NCI-H226 (cell line): ENCODE measurements around the gene DDX50.
"Not testable (repeated sequence)": the region's sequence is repeated elsewhere in the genome, so short reads cannot be mapped to it uniquely, and the experiment has no call there.

Experiments used
- DNase-seq: peaks from one replicate; pipeline ENCODE4 v3.0.0-alpha.2; 2015

Gene DDX50

DNA sequence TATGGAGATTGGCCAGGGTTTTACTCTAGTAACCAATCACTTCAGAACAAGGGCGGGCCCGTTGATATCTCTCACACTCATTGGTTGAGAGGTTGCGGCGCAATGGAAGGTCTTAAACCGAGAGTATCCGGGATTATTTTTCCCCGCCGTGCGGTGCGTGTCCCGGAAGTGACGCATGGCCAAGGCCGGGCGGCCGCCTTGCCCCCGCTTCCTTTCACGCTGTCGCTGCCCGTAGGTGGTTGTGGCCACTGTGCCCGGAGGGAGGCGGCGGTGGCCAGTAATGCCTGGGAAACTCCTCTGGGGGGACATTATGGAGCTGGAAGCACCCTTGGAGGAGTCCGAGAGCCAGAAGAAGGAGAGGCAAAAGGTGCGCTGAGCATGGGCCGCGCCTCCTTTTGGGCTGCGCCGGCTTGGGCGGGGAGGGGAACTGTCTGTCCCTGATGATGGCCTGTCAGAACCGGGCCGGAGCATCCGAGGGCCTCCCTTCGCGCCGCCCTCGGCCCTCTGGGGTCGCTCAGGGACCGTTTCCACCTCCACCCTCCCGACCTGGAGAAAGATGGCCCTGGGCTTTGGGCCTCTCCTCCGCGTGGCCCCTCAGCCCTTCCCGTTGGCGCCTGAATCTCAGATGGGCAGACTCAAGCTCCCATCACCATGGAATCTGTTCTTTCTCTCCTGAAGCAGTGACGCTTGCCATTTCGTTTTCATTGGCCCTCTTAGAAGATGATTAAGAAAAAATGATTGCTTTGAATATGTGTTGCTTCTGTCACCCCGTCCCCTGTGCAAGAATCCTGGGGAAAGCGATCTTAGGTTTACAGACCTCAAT is at the start of gene DDX50:
TSS of gene DDX50 (plus strand) at position 211 of the 823 bp plus-strand sequence. CDS start at position 281, 70 bp downstream.
- DNase-seq = peak; percentile 98

DNA sequence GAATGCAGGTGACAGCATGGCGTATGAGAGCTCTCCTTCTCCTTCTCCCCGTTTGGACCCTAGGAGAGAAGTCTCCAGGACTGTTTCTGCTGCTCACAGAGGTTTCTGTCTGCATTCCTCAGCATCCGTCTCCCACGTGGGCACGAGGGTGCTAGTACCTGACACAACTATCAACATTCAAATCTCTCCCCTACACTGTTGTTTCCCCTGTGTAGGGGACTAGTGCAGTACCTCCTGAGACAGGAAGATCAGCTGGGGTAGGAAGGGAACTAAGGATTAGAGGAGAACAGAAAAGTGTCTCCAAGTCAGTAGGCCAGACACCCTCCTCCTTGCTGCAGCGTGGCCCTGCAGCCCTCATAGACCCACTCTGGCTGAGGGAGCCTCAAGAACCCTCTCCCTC is 44.8 kb upstream of the DDX50 start:
- no peak for DNase-seq

DNA sequence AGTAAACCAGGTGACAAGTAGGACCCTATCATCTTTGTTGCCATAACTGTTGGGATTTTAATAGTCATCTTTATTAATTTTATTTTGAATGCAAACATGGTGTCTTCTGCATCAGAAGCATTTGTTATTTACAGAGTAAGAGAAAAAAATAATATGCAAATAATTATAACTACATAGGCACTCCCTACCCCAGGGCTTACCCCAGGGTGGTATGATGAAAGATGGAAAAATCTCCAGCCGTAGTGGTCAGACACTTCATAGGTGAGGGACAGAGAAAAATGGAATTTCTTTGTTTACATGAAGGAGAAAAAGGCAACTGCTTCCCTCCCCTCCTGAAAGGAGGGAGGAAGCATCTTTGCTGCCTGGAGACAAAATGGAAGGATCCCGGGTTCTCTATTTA is 44.1 kb upstream of the DDX50 start:
- DNase-seq = no peak

GRCh38 chr10:68861253-68861652 is 39.9 kb upstream of the DDX50 start:
- DNase-seq = no peak

DNA sequence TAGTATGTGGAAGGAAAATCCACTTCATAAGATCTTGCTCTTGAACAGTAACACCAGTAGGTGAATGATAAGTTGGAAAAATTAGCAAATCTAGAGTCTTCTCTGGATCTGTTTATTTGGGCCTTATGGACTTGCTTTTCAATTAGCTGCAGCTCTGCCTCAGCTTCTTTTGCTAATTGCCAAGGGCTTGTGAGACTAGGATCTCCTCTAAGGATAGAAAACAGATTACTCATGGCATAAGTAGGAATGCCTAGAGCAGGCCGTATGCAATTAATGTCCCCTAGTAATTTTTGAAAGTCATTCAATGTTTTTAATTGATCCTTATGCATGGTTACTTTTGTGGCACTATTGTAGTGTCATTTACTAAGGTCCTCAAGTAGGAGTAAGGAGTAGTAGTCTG is 36.5 kb upstream of the DDX50 start:
- DNase-seq = no peak

DNA sequence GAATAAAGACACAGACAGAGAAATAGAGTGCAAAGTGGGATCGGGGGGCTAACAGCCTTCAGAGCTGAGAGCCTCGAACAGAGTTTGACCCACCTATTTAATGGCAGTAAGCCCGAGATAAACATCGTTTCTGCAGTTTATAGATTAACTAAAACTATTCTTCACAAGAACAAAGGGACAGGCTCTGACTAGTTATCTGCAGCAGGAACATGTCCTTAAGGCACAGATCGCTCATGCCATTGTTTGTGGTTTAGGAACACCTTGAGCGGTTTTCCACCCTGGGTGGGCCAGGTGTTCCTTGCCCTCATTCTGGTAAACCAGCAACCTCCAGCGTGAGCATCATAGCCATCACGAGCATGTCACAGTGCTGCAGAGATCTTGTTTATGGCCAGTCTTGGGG is 32.9 kb upstream of the DDX50 start:
- not testable (repeated sequence) for DNase-seq

GRCh38 chr10:68869623-68870022 is 31.5 kb upstream of the DDX50 start:
- no peak for DNase-seq

DNA sequence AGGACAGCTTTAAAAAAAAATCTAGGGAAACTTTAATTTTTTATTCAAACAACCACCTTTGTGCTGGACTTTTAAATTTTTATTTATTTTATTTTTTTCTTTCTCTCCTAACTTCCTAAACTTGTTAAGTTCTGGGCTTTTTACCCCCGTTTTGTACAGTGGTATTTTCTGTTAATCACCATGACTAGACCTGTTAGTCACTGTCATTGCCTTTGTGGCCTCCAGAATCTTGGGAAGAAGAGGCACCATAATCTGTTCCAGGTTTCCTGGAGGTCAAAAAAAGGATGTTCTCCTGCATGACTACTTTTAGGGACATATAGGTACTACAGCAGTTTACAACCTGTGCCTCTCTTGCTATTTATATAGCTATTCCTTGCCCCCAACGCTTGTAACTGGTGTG is 31.1 kb upstream of the DDX50 start:
- DNase-seq = no peak

- DNase-seq = no peak
Measured at GRCh38 chr10:68870545-68871104, 30.5 kb upstream of the DDX50 start.

- DNase-seq = peak; percentile 54
Measured at GRCh38 chr10:68871105-68871711, 29.9 kb upstream of the DDX50 start.

- DNase-seq = no peak
Measured at GRCh38 chr10:68871731-68872342, 29.3 kb upstream of the DDX50 start.

DNA sequence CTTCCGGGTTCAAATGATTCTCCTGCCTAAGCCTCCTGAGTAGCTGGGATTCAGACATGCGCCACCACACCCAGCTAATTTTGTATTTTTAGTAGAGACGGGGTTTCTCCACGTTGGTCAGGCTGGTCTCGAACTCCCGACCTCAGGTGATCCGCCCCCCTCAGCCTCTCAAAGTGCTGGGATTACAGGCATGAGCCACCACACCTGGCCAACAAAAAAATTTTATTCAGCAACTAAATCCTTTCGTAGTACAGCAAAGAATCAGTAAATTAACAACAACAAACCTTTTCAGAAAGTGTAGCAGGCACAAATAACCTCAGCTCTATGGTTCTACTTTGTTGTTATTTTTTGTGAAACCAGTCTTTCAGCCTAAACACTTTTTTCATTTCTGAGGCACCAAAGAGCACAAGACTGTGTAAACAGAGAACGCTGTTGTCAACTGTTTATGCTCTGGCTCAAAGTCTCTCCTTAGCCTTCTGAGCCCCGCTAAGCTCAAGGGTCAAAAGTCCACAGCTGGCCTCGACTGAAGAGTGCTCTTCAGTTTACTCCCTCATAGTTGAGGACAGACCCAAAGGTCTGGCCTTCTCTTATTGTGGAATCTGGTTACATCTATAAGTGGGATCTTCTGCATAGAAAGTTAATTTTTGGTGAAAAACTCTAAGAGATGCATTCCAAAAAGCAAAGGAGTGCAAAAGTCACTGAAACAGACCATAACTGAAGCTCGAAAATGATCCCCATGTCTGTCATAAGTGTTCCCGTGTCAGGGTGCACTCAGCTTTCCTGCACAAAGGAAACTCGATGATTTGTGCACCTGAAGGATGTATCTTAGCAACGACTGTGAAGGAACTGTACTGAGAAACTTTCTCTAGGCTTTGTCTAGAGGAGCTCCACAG is 24.6 kb upstream of the DDX50 start:
- no peak for DNase-seq

DNA sequence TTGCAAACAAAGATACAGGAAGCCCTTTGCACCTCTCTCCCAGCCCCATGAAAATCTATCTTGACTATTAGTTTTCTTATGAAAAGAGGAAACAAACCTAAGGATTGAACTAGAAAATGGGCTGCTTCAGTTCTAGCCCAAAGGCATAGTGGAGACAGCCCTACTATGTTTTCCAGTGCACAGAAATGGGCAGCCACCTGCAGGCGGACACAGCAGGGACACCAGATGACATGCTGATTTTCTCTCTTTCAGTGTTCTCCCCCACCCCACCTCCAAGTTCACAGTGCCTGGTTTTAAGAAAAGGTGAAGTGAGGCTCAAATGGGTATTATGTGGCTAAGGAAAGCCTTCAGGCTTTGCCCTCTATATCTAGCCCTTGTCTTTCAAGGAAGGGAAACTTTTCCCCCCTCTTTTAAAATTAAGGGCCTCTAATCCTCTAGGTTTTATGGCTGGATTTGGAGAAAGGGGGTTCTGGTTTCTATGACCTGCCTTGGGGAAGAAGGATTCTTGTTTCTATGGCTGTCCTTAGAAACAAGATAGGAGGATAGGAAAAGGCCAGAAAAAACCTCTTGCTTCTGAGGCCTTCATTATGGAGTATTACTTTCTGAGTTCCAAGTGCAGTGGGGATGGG is 23.5 kb upstream of the DDX50 start:
- DNase-seq = no peak

DNA sequence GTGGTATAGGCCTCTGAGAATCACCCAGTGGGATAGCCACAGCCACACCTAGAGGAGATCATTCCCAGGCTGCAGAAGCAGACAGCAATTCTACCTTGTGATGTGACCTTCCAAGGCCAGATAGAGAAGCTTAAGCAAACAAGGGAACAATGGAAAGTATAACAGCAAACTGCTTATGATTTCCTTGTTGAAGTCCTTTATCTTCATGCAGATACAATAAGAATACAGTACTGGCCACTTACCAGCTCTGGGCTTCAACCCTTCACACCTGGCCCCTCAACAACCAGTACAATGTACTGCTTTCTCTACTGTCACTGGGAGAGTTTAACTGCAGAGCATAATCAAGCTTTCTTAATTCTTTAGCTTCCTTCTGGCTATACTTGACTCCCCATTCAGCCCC is 22.6 kb upstream of the DDX50 start:
- no peak for DNase-seq

DNA sequence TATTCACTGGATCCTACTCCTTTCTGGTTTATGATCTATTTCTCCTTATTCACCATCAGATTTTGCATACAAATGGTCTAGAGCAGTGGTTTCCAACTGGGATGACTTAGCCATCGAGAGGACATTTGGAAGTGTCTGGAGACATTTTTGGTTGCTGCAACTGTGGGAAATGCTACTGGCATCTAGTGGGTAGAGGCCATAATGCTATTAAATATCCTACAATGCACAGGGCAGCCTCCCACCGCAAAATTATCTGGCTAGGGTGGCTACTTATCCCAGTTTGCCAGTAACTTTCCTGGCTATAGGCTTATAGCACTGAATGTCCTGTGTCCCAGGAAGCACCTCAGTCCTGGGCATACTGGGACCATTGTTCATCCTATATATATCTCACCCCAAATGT is 21.5 kb upstream of the DDX50 start:
- DNase-seq = no peak

DNA sequence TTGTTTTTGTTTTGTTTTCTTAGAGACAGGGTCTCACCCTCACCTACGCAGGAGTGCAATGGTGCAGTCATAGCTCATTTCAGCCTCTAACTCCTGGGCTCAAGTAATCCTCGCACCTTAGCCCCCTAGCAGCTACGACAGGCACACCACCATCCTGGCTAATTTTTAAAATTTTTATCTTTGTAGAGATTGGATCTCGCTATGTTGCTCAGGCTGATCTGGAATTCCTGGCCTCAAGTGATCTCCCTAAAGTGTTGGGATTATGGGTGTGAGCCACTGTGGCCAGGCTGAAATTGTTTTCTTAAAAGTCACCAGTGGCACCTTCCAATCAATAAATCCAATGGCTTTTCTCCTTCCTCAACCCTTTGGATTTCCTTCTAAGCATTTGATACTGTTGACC is 20.9 kb upstream of the DDX50 start:
- DNase-seq = no peak

GRCh38 chr10:68895041-68895440 is 6.1 kb upstream of the DDX50 start:
- DNase-seq = no peak

GRCh38 chr10:68897336-68897741 is 3.8 kb upstream of the DDX50 start:
- DNase-seq = no peak

DNA sequence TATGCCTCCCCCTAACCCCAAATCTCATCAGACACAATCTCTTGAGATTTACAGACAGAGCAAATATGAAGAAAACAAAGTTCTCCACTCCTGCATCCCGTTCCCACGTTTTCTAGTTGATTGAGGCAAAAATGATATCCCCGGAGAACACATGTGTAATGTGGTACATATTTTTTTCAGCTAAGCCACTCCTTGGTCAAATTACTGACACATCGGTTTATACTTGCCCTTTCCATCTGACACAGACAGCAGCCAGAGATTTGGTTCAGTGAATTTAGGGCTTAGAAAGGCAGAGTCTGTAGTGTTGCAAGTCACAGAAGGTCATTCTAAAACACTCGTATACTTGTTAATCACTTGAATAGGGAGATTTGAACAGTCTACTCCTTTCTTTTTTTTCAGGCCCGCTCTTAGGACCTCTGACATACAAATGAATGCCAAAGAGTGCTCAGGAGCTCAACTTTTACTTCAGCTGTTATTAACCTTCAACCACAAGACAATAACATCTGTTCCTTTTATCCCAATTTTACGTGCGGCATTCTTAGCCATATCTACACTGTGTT is 1.8 kb upstream of the DDX50 start:
- DNase-seq = no peak

DNA sequence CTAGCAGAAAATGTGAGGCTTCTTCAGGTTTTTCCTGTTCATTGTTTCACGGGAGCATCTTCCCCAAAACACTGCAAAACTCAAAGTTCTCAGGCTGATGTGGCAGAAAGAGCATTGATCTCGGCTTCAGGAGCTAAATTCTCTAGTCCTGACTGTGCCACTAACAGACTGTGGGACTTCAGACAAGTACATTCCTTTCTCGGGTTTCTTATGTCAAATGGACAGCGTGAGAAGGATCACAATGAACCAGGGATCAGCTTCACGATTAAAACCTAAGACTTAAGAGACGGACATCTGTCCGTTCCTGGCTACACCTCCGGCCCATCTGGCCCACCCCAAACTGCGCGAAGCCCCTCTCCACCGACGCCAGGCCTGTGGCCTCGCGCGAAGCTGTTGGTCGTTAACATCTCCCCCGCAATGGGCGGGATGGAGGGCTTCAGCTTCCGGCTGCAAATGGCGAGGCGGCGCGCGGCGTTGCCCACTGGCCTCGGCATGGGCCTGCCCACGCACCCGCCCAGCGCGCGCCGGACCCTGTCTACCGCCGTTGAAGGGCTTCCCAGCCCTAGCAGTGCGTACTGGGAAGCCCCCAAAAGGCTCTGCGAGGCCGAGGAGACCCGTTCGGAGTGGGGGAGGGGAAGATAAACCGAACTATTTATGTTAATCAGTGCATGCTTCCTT is 549 bp upstream of the DDX50 start:
- DNase-seq = no peak

GRCh38 chr10:68902382-68902781 is 1.3 kb downstream of the DDX50 start:
- DNase-seq = no peak
